Endometrial microvascular endothelial cells (primary cell): ENCODE data around the gene MCAM. TPM values are rescaled to one million over a fixed set of nuclear protein-coding genes. Genes with fewer than 3 reads are reported as not detected.

ENCODE experiments used
- in situ Hi-C: cut with HindIII; loops from 2 replicates; pipeline ENCODE4 v1.10.0; 2017; ENCODE audit warnings: low sequenced_read_pairs, low pct_unique_long_range_greater_than_20kb; ENCODE audit errors: inconsistent ontology term
- total RNA-seq: library from RNA; depleted of rRNA; stranded (reverse); fragments of >200 nt; gene quantifications from one replicate; pipeline ENCODE4 v1.2.3, GENCODE V29; 2015; ENCODE audit errors: inconsistent ontology term

Gene MCAM, protein sequence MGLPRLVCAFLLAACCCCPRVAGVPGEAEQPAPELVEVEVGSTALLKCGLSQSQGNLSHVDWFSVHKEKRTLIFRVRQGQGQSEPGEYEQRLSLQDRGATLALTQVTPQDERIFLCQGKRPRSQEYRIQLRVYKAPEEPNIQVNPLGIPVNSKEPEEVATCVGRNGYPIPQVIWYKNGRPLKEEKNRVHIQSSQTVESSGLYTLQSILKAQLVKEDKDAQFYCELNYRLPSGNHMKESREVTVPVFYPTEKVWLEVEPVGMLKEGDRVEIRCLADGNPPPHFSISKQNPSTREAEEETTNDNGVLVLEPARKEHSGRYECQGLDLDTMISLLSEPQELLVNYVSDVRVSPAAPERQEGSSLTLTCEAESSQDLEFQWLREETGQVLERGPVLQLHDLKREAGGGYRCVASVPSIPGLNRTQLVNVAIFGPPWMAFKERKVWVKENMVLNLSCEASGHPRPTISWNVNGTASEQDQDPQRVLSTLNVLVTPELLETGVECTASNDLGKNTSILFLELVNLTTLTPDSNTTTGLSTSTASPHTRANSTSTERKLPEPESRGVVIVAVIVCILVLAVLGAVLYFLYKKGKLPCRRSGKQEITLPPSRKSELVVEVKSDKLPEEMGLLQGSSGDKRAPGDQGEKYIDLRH
- total RNA-seq = 5,407 TPM

- in situ Hi-C loops = no loop called here
Measured at GRCh38 chr11:119316729-119317591, at the start of gene MCAM. TSS of gene MCAM (minus strand) at chr11:119317130. CDS start at chr11:119317101, 29 bp downstream.

DNA sequence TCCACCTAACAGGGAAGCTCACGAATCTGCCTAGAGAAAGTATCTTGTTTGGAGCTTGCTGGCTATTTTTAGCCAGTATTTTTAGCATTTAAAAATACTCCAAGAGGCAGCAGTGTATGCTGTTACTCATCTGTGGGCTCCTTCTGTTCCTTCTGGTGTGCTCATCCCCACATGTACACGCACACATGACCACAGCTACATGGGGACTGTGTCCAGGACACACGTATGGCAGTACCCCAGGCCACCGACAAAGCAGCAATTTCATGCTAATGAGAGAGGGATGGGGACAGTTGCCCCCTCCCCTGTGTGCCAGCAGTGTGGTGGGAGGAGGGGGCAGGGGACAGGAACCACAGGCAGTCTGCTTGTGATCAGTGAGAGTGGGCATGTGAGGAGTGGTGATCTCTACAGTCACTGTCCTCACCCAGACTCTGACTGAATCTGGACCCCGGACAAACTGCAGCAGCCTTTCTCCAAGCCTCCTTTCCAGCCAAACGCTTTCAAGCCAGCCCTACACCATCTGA, 48.2 kb upstream of the MCAM start:
- in situ Hi-C loops = no loop called here

GRCh38 chr11:119363851-119364590, 47.1 kb upstream of the MCAM start:
- in situ Hi-C loops = no loop called here

GRCh38 chr11:119363081-119363850, 46.3 kb upstream of the MCAM start:
- in situ Hi-C loops = no loop called here

DNA sequence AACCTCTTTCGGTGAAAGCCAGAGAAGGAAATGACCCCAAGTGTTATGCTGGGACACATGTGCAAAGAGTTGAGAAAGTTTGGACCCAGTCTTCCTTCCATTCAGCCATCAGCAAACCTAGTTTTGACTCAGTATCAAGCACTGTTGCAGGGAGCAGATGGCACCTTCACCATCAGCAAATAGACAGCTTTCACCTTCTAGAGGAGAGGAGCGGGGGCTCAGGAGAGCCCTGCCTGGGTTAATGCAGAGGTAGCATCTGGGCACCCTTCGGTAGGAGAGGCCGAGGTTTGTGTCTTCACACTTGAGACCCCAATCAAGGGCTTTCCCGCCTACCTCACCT, 45.8 kb upstream of the MCAM start:
- in situ Hi-C loops = no loop called here

DNA sequence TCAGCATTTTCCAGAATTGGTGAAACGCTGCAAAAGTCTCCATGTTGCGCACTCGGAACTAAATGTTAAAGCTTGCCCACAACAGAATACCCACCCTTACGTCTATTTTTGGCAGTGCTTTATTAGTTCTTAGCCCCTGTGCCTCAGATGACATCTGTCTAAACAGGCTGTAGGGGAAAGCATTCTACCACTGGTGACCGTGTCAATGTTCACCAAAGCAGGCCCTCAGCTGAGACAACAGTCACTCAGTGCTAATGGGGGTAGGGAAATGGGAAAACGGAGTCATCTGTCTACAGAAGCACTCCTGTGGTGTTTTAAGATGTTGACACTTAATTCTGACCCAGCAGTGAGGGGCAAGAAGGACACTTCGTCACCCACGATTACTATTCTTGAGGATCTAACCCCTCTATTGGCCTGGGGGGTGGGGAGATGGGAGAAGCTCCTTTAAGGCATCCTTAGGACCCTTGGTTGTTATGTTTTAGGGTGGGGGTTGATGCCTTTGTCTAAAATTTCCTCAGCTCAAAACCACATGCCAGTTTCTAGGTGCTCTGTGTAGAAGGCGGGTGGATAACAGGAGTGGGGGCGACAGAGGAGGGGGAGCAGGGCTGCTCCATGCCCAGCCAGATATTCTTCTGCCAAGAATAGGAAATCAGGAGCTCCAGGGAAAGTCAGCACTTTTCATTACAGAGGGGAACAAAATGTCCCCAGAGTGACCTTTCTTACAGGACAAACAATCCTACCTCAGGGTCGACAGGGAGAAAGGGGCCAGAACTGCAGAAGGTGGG, 45.2 kb upstream of the MCAM start:
- in situ Hi-C loops = no loop called here

GRCh38 chr11:119361056-119361787, 44.3 kb upstream of the MCAM start:
- in situ Hi-C loops = no loop called here

DNA sequence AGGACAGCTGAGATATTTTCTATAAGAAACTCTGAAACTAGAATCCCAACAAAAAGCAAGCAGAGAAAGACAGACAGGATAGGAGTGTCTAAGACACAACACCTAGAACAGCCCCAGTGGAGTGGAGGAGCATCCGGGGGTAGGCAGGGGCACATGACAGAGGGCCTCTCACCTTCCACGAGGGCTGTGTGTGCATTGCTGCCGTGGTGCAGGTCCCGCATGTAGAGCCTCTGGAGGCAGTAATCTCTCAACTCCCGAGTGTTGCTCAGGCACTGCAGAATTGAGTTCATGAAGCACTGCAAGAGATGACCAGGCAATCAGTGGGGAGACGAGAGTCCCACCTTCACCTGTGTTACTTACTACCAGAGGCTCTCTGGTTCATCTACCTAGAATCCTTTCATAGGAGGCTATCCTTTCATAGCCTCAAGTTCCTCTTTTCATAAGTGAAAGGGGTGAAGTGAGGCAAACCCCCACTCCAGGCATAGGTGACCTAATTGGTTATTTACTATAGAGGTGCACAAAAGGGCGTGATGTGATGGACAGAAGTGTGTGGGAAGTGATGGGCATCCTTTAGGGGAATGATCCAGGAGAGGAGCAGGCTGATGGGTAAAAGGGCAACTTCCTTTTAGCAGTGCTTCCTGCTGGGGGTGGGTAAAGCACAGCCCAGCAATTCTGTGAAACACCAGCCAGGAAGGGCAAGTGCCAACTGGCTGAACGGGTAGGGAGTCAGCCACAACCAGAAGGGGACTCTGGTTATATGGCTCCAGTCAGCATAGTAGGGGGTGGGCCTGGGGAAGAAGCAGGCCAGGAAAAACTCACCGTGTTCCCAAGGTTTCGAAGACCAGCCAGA, 42.7 kb upstream of the MCAM start:
- in situ Hi-C loops = no loop called here

DNA sequence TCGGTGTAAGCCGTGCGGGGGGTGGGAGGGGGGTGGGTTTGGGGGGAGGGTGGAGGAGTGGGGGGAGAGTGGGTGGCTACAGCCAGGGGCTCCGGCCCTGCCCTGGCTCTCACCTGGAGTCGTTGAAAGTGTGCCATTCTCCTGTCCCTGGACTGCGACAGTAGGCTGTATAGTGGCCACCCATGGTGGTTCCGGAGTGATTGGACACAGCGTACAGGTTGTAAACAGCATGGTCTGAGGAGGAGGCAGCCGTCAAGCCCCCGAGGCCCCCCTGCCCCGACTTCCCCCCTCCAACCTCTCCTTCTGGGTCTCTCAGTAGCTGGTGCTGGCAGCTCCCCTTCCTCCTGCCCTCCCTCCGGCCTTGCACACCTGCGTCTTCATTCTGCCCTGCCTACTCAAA, 40.1 kb upstream of the MCAM start:
- in situ Hi-C loops = no loop called here

GRCh38 chr11:119356349-119357031, 39.6 kb upstream of the MCAM start:
- in situ Hi-C loops = no loop called here

DNA sequence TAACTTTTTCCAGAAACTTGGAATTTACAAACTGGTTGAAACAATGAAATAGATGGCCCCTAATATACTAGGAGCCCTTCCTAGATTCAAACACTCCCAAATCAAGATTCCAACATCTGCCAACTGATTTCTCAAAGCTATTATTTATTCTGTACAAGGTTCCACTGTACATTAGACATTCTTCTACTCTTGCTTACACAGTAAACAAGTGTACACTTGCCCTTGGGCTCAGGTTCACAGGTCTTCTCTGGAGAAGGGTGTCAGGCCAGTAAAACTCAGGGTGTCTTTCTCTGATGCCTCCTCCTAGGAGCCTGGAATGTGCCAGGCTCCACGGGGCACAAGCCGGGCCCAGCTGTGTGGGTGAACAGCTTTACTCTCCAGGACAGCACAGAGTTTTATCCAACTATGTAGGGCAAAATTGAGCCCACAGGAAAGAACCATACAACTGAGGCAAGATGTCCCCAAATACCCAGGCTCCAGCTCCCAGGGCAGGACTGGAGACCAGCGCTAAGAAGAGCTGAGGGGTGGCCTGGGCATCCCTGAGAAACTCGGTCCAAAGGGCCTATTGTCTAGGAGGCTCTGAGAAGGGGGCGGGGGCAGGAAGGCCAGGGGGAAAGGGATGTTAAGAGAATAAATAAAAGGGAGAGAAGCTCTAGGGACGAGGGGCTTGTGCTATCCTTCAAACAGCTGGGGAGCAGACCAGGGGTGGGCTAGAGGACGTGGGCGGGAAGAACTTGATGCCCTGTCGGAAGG, 38.3 kb upstream of the MCAM start:
- in situ Hi-C loops = no loop called here

GRCh38 chr11:119352857-119353260, 35.9 kb upstream of the MCAM start:
- in situ Hi-C loops = no loop called here

- in situ Hi-C loops = no loop called here
Measured at GRCh38 chr11:119351232-119351631, 34.3 kb upstream of the MCAM start.

- in situ Hi-C loops = no loop called here
Measured at GRCh38 chr11:119350302-119350701, 33.4 kb upstream of the MCAM start.
